GM21528 (cell line): ENCODE data around the gene ZCCHC9.
"Not testable (repeated sequence)": the region's sequence is repeated elsewhere in the genome, so short reads cannot be mapped to it uniquely, and the experiment has no call there.

Experiments
- ATAC-seq: cut with Tn5 transposase; IDR thresholded peaks from one replicate; pipeline ENCODE4 v1.9.1; 2021; ENCODE audit warnings: mild to moderate bottlenecking, moderate library complexity; ENCODE audit not compliant: unreplicated experiment, low FRiP score

Gene ZCCHC9

DNA sequence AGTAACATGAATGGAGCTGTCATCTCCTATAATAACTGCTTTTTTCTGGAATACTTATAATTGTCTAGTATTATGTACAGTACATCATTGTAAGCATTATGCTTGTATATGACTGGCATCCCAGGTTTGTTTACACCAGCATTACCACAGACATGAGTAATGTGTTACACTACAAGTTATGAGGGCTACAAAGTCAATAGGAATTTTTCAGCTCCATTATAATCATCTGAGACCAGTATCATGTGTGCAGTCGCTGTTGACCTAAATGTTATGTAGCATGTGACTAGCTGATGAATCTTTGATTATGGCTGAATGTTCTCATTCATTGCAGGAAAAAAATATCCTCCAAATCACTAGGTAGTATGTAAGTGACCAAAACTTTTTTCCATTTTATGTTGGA lies 2.2 kb downstream of the ZCCHC9 start:
- ATAC-seq: no peak

- ATAC-seq: no peak
Measured at GRCh38 chr5:81305785-81306184, 4.4 kb downstream of the ZCCHC9 start.

- ATAC-seq: no peak
Measured at GRCh38 chr5:81308836-81309235, 7.4 kb downstream of the ZCCHC9 start.

- ATAC-seq: no peak
Measured at GRCh38 chr5:81310402-81311063, 9.1 kb downstream of the ZCCHC9 start.

DNA sequence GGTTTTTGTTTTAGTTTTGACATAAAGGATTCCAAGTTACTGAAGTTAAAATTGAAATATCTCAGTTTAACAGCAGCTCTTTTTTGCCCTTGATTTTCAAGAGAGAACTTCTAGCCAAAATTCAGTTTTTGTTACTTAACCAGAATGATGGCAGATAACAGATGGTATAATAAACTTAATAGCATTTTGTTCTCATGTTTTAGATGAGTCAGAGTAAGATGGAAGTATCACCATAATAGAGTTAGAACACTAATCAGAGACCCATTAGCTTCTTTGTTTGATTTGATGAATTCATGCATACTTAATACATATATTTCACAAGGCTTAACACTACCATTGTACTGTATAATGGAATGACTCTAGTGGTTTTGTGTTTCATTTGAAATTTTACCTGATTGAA lies 11.9 kb downstream of the ZCCHC9 start:
- no peak for ATAC-seq

DNA sequence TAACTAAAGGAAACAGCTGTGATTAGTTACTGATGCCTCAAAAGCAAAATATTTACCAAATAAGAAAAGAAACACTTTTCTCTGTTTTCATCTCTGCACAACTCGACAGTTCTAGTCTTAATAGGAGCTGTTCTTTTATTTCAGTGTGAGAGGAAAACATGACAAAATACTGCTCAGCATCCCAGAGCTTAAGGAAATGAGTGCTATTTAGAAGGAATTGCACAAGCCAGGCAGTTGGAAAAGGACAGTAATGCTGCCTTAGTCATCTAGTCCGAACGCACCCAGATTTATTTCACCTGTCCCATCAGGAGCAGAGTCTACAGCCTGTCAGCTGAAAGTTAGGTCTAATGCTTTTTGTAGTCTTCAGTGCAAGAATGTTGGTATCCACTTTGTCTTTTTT lies 12.3 kb downstream of the ZCCHC9 start:
- ATAC-seq: no peak

GRCh38 chr5:81314581-81314980 lies 13.2 kb downstream of the ZCCHC9 start:
- ATAC-seq: no peak

DNA sequence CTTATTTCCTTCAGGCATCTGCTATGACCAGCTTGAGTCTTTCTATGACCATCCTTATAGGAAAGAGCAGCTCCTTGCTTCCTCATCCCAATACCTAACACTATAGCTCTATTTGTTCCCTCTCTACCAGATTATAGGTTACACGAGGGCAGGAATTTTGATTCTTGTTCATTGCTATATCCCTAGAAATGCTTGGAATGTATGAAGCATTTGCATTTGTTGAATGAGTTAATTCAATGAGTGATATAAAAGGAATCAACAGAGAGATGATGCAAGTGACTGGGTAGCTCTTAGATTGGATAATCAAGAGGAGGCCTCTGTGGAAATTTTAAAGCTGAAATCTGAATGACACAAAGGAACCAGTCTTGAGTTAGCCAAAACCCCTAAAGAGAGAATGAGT lies 13.9 kb downstream of the ZCCHC9 start:
- ATAC-seq: no peak

- no peak for ATAC-seq
Measured at GRCh38 chr5:81315830-81316229, 14.4 kb downstream of the ZCCHC9 start.

GRCh38 chr5:81316571-81316970 lies 15.2 kb downstream of the ZCCHC9 start:
- no peak for ATAC-seq

GRCh38 chr5:81317536-81317935 lies 16.1 kb downstream of the ZCCHC9 start:
- no peak for ATAC-seq

DNA sequence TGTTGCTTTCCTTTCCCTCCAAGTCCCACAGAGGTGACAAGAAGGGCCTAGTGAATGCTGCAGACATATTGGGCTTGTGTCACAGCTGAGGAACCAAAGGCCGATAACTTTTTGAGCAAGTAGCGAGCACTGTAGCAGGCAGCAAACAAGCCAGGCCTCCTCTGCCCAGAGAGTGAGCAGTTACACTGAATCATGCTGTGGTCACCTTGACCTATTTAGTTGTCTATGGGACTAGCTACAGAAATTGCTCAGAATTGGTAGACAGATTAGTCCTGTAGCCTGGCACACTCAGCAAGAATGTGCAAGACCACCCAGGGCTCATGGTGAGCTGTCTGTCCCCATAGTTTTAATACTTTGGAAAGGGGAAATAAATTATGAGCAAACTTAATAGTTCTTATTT lies 25.2 kb downstream of the ZCCHC9 start:
- no peak for ATAC-seq

- no peak for ATAC-seq
Measured at GRCh38 chr5:81334304-81335061, 33.1 kb downstream of the ZCCHC9 start.

DNA sequence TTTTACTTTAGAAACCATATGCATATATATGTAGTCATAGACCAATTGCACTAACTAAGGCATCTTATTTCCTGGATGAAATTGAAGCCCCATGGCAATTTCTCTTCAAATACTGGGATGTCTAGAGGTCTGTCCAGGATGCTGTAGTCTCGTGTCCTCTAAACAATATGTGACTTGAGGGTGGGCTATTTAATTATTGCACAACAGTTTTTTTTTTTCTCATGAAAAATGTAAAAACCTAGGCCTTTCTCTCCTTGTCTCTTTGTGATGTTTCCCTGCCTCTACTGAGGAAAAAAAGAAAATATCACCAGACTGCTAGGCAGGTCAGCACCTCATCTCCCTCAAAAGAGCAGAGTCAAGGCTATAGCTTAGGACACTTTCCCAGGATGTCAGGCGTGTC lies 34.6 kb downstream of the ZCCHC9 start:
- ATAC-seq: no peak

- no peak for ATAC-seq
Measured at GRCh38 chr5:81336556-81336955, 35.2 kb downstream of the ZCCHC9 start.

GRCh38 chr5:81337803-81338202 lies 36.4 kb downstream of the ZCCHC9 start:
- ATAC-seq: no peak

DNA sequence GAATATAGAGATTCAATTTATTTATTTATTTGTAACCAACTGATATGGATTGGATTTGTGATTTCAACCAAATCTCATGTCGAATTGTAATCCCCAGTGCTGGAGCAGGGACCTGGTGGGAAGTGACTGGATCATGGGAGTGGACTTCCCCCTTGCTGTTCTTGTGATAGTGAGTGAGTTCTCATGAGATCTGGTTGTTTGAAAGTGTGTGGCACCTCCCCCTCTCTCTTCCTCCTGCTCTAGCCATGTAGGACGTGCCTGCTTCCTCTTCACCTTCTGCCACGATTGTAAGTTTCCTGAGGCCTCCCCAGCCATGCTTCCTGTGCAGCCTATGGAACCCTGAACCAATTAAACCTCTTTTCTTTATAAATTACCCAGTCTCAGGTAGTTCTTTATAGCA lies 36.8 kb downstream of the ZCCHC9 start:
- ATAC-seq: not testable (repeated sequence)

- no peak for ATAC-seq
Measured at GRCh38 chr5:81344736-81345135, 43.3 kb downstream of the ZCCHC9 start.

GRCh38 chr5:81345411-81346003 lies 44.1 kb downstream of the ZCCHC9 start:
- ATAC-seq: no peak

DNA sequence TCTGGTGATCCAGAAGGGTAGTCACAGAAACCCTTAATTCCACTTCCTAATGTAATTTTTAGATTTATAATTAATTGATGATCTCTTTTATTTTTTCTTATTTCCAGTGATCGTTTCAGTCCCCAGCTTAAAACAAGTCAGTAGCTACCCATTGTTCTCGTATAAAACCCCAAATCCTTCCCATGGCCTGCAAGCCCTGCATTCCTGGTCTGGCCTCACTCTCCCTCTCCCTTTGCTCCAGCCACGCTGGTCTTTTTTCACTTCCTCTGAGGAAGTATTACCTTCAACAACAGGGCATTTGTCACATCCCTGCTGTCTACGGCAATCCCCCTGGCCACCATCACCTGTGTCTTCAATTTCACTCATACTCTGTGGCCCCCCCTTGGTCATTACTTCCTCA lies 47.8 kb downstream of the ZCCHC9 start:
- no peak for ATAC-seq

DNA sequence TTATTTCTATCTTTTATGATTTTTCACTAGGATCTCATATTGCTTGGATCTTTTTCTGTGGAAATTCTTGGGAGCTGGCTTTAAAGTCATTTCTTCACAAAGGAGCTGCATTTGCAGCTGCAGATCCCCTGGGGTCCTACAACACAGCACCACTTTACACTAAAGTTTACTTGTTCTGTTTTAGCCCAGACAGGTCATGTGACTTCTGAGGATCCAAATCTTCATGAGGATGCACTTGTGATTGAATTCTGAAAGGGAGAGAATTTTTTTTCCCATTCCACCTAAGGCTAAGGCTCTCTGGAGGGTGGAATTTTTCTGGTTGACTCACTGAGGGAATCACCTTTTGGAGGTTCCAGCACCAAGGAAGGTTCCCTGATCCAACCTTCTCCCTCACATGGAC lies 49.1 kb downstream of the ZCCHC9 start:
- no peak for ATAC-seq

- ATAC-seq: no peak
Measured at GRCh38 chr5:81353189-81353588, 51.8 kb downstream of the ZCCHC9 start.
